Measurements from ENCODE around the gene MSTN. TPM values are rescaled to one million over a fixed set of nuclear protein-coding genes. Genes with fewer than 3 reads are reported as not detected.

Gene MSTN
- polyA plus RNA-seq, 1 donor from 2014 or later = 1.2 TPM

- Histone ChIP-seq H3K4me2 (ENCODE audit: low read length) (no peak overlapping the region), H3K79me2 (replicated peaks; ENCODE audit: insufficient read depth, low read length) (no peaks in the 10 kb centered on the region), H3K36me3 (ENCODE audit: insufficient read depth, low read length) (no peaks in the 10 kb centered on the region), H3K9ac (ENCODE audit: low read length) (no peak overlapping the region), H4K20me1 (ENCODE audit: insufficient read depth) (no peaks in the 10 kb centered on the region), H3F3A (ENCODE audit: insufficient read depth, low read length, poor library complexity, severe bottlenecking) (no peaks in the 10 kb centered on the region), H3K27ac (ENCODE audit: low read length) (no peak overlapping the region), H3K27me3 (ENCODE audit: insufficient read depth, low read depth, low read length) (no peaks in the 10 kb centered on the region), H2AFZ (ENCODE audit: low read depth, low read length) (no peak overlapping the region), H3K9me3 (ENCODE audit: low read length) (no peaks in the 10 kb centered on the region), H3K9me2 (ENCODE audit: insufficient read depth, low read length) (no peaks in the 10 kb centered on the region), H3K4me3 (ENCODE audit: low read length) (no peak overlapping the region)
- TF ChIP-seq EZH2 (IDR thresholded peaks at IDR 0.05; ENCODE audit: borderline replicate concordance, insufficient read depth, low read length, poor library complexity, severe bottlenecking) (no peak), MXI1 (conservative IDR thresholded peaks at IDR 0.05; ENCODE audit: poor library complexity, severe bottlenecking) (no peak), TAF1 (IDR thresholded peaks at IDR 0.05; ENCODE audit: low read depth) (no peak), CTCF (IDR thresholded peaks at IDR 0.05; ENCODE audit: poor library complexity, severe bottlenecking) (peak; percentile 68), SMC3 (conservative IDR thresholded peaks at IDR 0.05; ENCODE audit: poor library complexity) (peak; percentile 71), EP300 (conservative IDR thresholded peaks at IDR 0.05; ENCODE audit: poor library complexity, severe bottlenecking) (no peak), REST (IDR thresholded peaks at IDR 0.05; ENCODE audit: borderline replicate concordance) (no peak), RAD21 (conservative IDR thresholded peaks at IDR 0.05) (peak; percentile 65), POLR2AphosphoS5 (IDR thresholded peaks at IDR 0.05) (no peak)
Measured at GRCh38 chr2:190023860-190024259, 38.7 kb downstream of the MSTN start.

- no peak overlapping the region for H3K4me3 ChIP-seq (ENCODE audit: low read length)
- no peak overlapping the region for H3K4me2 ChIP-seq (ENCODE audit: low read length)
- H3K27ac ChIP-seq (ENCODE audit: low read length) = no peak overlapping the region
- TF ChIP-seq EP300 (conservative IDR thresholded peaks at IDR 0.05; ENCODE audit: poor library complexity, severe bottlenecking) = no peak
- no peak for TF ChIP-seq SMC3 (conservative IDR thresholded peaks at IDR 0.05; ENCODE audit: poor library complexity)
- no peak for TF ChIP-seq CTCF (IDR thresholded peaks at IDR 0.05; ENCODE audit: poor library complexity, severe bottlenecking)
- TF ChIP-seq TAF1 (IDR thresholded peaks at IDR 0.05; ENCODE audit: low read depth) = no peak
- TF ChIP-seq POLR2AphosphoS5 (IDR thresholded peaks at IDR 0.05) = no peak
- TF ChIP-seq EZH2 (IDR thresholded peaks at IDR 0.05; ENCODE audit: borderline replicate concordance, insufficient read depth, low read length, poor library complexity, severe bottlenecking) = no peak
- TF ChIP-seq MXI1 (conservative IDR thresholded peaks at IDR 0.05; ENCODE audit: poor library complexity, severe bottlenecking) = no peak
- TF ChIP-seq RAD21 (conservative IDR thresholded peaks at IDR 0.05) = no peak
- TF ChIP-seq REST (IDR thresholded peaks at IDR 0.05; ENCODE audit: borderline replicate concordance) = no peak
- no peaks in the 10 kb centered on the region for H3K9me2 ChIP-seq (ENCODE audit: insufficient read depth, low read length)
- H3K27me3 ChIP-seq (ENCODE audit: insufficient read depth, low read depth, low read length) = no peaks in the 10 kb centered on the region
- no peaks in the 10 kb centered on the region for H3K79me2 ChIP-seq (replicated peaks; ENCODE audit: insufficient read depth, low read length)
- no peaks in the 10 kb centered on the region for H3F3A ChIP-seq (ENCODE audit: insufficient read depth, low read length, poor library complexity, severe bottlenecking)
- no peaks in the 10 kb centered on the region for H3K9me3 ChIP-seq (ENCODE audit: low read length)
- no peak overlapping the region for H3K9ac ChIP-seq (ENCODE audit: low read length)
- no peaks in the 10 kb centered on the region for H3K36me3 ChIP-seq (ENCODE audit: insufficient read depth, low read length)
- H4K20me1 ChIP-seq (ENCODE audit: insufficient read depth) = no peaks in the 10 kb centered on the region
- H2AFZ ChIP-seq (ENCODE audit: low read depth, low read length) = no peak overlapping the region
Measured at GRCh38 chr2:190020720-190021119, 41.8 kb downstream of the MSTN start.

Data from neural cell (in vitro differentiated cells).